ENCODE data around the gene SREK1. TPM values are rescaled to one million over a fixed set of nuclear protein-coding genes. Genes with fewer than 3 reads are reported as not detected.

SREK1 gene
- total and polyA plus RNA-seq, 9 of the 15 experiments (the other 6 are each of a cell fraction or from before 2014, with no cell fraction given), result 40.8 to 128 (median 81.9) TPM

GRCh38 chr5:66144074-66144833 is at the start of gene SREK1 (continued):
- 0 out of 2 replicates have a peak, but pooled peaks have one; percentile 28 for TF ChIP-seq ATF3 (IDR thresholded peaks at IDR 0.05)
- TF ChIP-seq ATF3 (CRISPR knock-in tag; conservative IDR thresholded peaks at IDR 0.05), result 0 out of 2 replicates have a peak, but pooled peaks have one; percentile 60
- TF ChIP-seq ASH1L (IDR thresholded peaks at IDR 0.05; ENCODE audit: borderline replicate concordance, low read depth, partially characterized antibody), result no peak
- TF ChIP-seq CBX5 (IDR thresholded peaks at IDR 0.05; ENCODE audit: borderline replicate concordance, low read depth), result peak; percentile 31; the same call in 1 of the 2 replicates
- peak; percentile 96 for TF ChIP-seq CCNT2 (IDR thresholded peaks at IDR 0.05; ENCODE audit: borderline replicate concordance, extremely low read depth, insufficient read length, low read depth, low read length)
- 0 out of 2 replicates have a peak, but pooled peaks have one; percentile 22 for TF ChIP-seq KLF16 (IDR thresholded peaks at IDR 0.05)
- peak; percentile 95 for TF ChIP-seq RBM25 (IDR thresholded peaks at IDR 0.05; ENCODE audit: low read depth, low read length, severe bottlenecking)
- TF ChIP-seq KAT8 (IDR thresholded peaks at IDR 0.05; ENCODE audit: low read depth), result no peak
- peak in 1 of 2 experiments; percentile 47; a peak in 2 of 4 replicates for TF ChIP-seq TRIM24 (IDR thresholded peaks at IDR 0.05)
- TF ChIP-seq USF2 (CRISPR knock-in tag; IDR thresholded peaks at IDR 0.05), result peak; percentile 95
- TF ChIP-seq IFI16 (CRISPR knock-in tag; IDR thresholded peaks at IDR 0.05), result no peak
- TF ChIP-seq TAL1 (IDR thresholded peaks at IDR 0.05), result peak; percentile 24; the same call in 1 of the 2 replicates
- peak; percentile 97 for TF ChIP-seq PHF8 (IDR thresholded peaks at IDR 0.05; ENCODE audit: borderline replicate concordance, low read length)
- peak; percentile 57; the same call in 1 of the 2 replicates for TF ChIP-seq HDAC2 (IDR thresholded peaks at IDR 0.05)
- peak; percentile 85 for TF ChIP-seq GABPA (tag; conservative IDR thresholded peaks at IDR 0.05; ENCODE audit: low read depth)
- TF ChIP-seq E2F5 (CRISPR knock-in tag; IDR thresholded peaks at IDR 0.05), result peak; percentile 12; the same call in 1 of the 2 replicates
- no peak for TF ChIP-seq PTRF (tag; IDR thresholded peaks at IDR 0.05)
- TF ChIP-seq CSDE1 (IDR thresholded peaks at IDR 0.05), result peak; percentile 81 to 85
- TF ChIP-seq POLR2A (conservative IDR thresholded peaks at IDR 0.05), result peak; percentile 97
- TF ChIP-seq LARP7 (IDR thresholded peaks at IDR 0.05), result no peak
- TF ChIP-seq GABPB1 (CRISPR knock-in tag; IDR thresholded peaks at IDR 0.05), result peak; percentile 69
- no peak; the same call in 1 of the 2 replicates for TF ChIP-seq ZHX1 (conservative IDR thresholded peaks at IDR 0.05; ENCODE audit: low read length)
- TF ChIP-seq BCOR (IDR thresholded peaks at IDR 0.05), result peak; percentile 33; the same call in 1 of the 2 replicates
